Mucosa of rectum (tissue), 2 donors: ENCODE results near the gene VASP.

Experiments used
- H3K27ac ChIP-seq, 2 donors: one replicate each; pipeline ENCODE4 v1.7.0; 2013; ENCODE audit warnings: inconsistent platforms in 2 of 2, low read depth in 2 of 2, low read length in 2 of 2
- H3K27me3 ChIP-seq, 2 donors: one replicate each; pipeline ENCODE4 v1.7.0; 2013; ENCODE audit warnings: low read length in 2 of 2; ENCODE audit not compliant: control insufficient read depth in 2 of 2, insufficient read depth in 2 of 2
- H3K36me3 ChIP-seq, 2 donors: one replicate each; pipeline ENCODE4 v1.7.0; 2013; ENCODE audit warnings: low read length in 2 of 2; ENCODE audit not compliant: control insufficient read depth in 2 of 2, insufficient read depth in 2 of 2
- H3K4me1 ChIP-seq, 2 donors: one replicate each; pipeline ENCODE4 v1.7.0; 2013; ENCODE audit warnings: low read length in 2 of 2, mild to moderate bottlenecking in 1 of 2; ENCODE audit not compliant: control insufficient read depth in 2 of 2, insufficient read depth in 2 of 2
- H3K4me3 ChIP-seq, 2 donors: one replicate each; pipeline ENCODE4 v1.7.0; 2013; ENCODE audit warnings: low read length in 2 of 2
- H3K9ac ChIP-seq, 2 donors: one replicate each; pipeline ENCODE4 v1.7.0; 2013; ENCODE audit warnings: low read length in 2 of 2, low read depth in 1 of 2, mild to moderate bottlenecking in 1 of 2
- H3K9me3 ChIP-seq, 2 donors: one replicate each; pipeline ENCODE4 v1.7.0; 2013; ENCODE audit warnings: low read length in 2 of 2; ENCODE audit not compliant: control insufficient read depth in 2 of 2
- donor health status: healthy.
- donor health status: Normal muscosa, but diverticular disease.

The VASP gene

GRCh38 chr19:45506989-45507871 lies at the start of gene VASP:
VASP (plus strand) TSS chr19:45507479; CDS start chr19:45507772, 293 bp downstream.
- H3K9me3 ChIP-seq = no peaks in the 10 kb centered on the region
- no peaks in the 10 kb centered on the region for H3K27me3 ChIP-seq
- peaks cover 29 to 30% of the 10 kb centered on the region in 2 donors for H3K4me1 ChIP-seq
- H3K9ac ChIP-seq = peak within 1 kb of the TSS; percentile 99
- H3K4me3 ChIP-seq = peak within 1 kb of the TSS; percentile 94 to 98
- no peaks in the 10 kb centered on the region for H3K36me3 ChIP-seq
- peak within 1 kb of the TSS; percentile 98 to 99 for H3K27ac ChIP-seq

GRCh38 chr19:45457776-45458175 lies 49.5 kb upstream of the VASP start:
- Histone ChIP-seq H3K9ac (no peak overlapping the region), H3K36me3 (no peaks in the 10 kb centered on the region), H3K4me3 (no peak overlapping the region), H3K4me1 (peaks cover 12 to 17% of the 10 kb centered on the region in 2 donors), H3K27ac (no peak overlapping the region), H3K27me3 (no peaks in the 10 kb centered on the region), H3K9me3 (no peaks in the 10 kb centered on the region)

GRCh38 chr19:45460807-45461347 lies 46.4 kb upstream of the VASP start:
- H3K9me3 ChIP-seq = no peaks in the 10 kb centered on the region
- no peak overlapping the region for H3K4me3 ChIP-seq
- H3K36me3 ChIP-seq = no peaks in the 10 kb centered on the region
- no peak overlapping the region for H3K9ac ChIP-seq
- no peak overlapping the region for H3K27ac ChIP-seq
- H3K27me3 ChIP-seq = no peaks in the 10 kb centered on the region
- H3K4me1 ChIP-seq = peaks cover 6 to 8% of the 10 kb centered on the region in 2 donors

GRCh38 chr19:45462174-45462573 lies 45.1 kb upstream of the VASP start:
- Histone ChIP-seq H3K4me1 (peaks cover 3% of the 10 kb centered on the region in 2 donors), H3K9me3 (no peaks in the 10 kb centered on the region), H3K36me3 (no peaks in the 10 kb centered on the region), H3K4me3 (no peak overlapping the region), H3K27ac (no peak overlapping the region), H3K9ac (no peak overlapping the region), H3K27me3 (no peaks in the 10 kb centered on the region)

- Histone ChIP-seq H3K9me3 (no peaks in the 10 kb centered on the region), H3K27me3 (no peaks in the 10 kb centered on the region), H3K36me3 (no peaks in the 10 kb centered on the region)
Measured at GRCh38 chr19:45463241-45463640, 44.0 kb upstream of the VASP start.

GRCh38 chr19:45464274-45464673 lies 43.0 kb upstream of the VASP start:
- Histone ChIP-seq H3K27me3 (no peaks in the 10 kb centered on the region), H3K27ac (no peak overlapping the region), H3K4me1 (peaks cover 12 to 19% of the 10 kb centered on the region in 2 donors), H3K36me3 (no peaks in the 10 kb centered on the region), H3K4me3 (no peak overlapping the region), H3K9ac (no peak overlapping the region), H3K9me3 (no peaks in the 10 kb centered on the region)

More at GRCh38 chr19:45463241-45463640, 44.0 kb upstream of the VASP start:
- Histone ChIP-seq H3K4me3 (no peak overlapping the region), H3K9ac (no peak overlapping the region), H3K4me1 (peaks cover 8 to 11% of the 10 kb centered on the region in 2 donors), H3K27ac (no peak overlapping the region)

GRCh38 chr19:45464852-45465441 lies 42.3 kb upstream of the VASP start:
- H3K36me3 ChIP-seq = no peaks in the 10 kb centered on the region
- peaks cover 18 to 25% of the 10 kb centered on the region in 2 donors for H3K4me1 ChIP-seq
- no peak overlapping the region for H3K4me3 ChIP-seq
- H3K9me3 ChIP-seq = no peaks in the 10 kb centered on the region
- no peak overlapping the region for H3K27ac ChIP-seq
- no peak overlapping the region for H3K9ac ChIP-seq
- no peaks in the 10 kb centered on the region for H3K27me3 ChIP-seq

- H3K4me1 ChIP-seq = peaks cover 23 to 31% of the 10 kb centered on the region in 2 donors
- H3K27me3 ChIP-seq = peaks cover 0 to 5% of the 10 kb centered on the region in 2 donors
- H3K4me3 ChIP-seq = peak overlapping the region; percentile 99
- peak overlapping the region in 1 of 2 donors; percentile 99 for H3K27ac ChIP-seq
- no peaks in the 10 kb centered on the region for H3K9me3 ChIP-seq
- H3K36me3 ChIP-seq = no peaks in the 10 kb centered on the region
- H3K9ac ChIP-seq = peak overlapping the region; percentile 58 to 70
Measured at GRCh38 chr19:45467115-45467455, 40.2 kb upstream of the VASP start.

- H3K4me3 ChIP-seq = peak within 1 kb of the TSS; percentile 99
- H3K9ac ChIP-seq = peak within 1 kb of the TSS; percentile 84 to 99
- no peaks in the 10 kb centered on the region for H3K36me3 ChIP-seq
- peaks cover 0 to 8% of the 10 kb centered on the region in 2 donors for H3K27me3 ChIP-seq
- no peaks in the 10 kb centered on the region for H3K9me3 ChIP-seq
- peaks cover 26 to 31% of the 10 kb centered on the region in 2 donors for H3K4me1 ChIP-seq
- peak within 1 kb of the TSS; percentile 95 to 99 for H3K27ac ChIP-seq
Measured at GRCh38 chr19:45467456-45468158, 39.7 kb upstream of the VASP start, which contains the start of gene FOSB. FOSB (plus strand) TSS chr19:45467996; CDS start chr19:45468587, 591 bp downstream.
